Measurements from ENCODE around the gene TCEA2. TPM values are rescaled to one million over a fixed set of nuclear protein-coding genes. Genes with fewer than 3 reads are reported as not detected.

Gene TCEA2
- total and polyA plus RNA-seq, 2 of the 13 experiments (the other 11 are each of a cell fraction or from before 2014, with no cell fraction given): 28.1 to 33.7 TPM

DNA sequence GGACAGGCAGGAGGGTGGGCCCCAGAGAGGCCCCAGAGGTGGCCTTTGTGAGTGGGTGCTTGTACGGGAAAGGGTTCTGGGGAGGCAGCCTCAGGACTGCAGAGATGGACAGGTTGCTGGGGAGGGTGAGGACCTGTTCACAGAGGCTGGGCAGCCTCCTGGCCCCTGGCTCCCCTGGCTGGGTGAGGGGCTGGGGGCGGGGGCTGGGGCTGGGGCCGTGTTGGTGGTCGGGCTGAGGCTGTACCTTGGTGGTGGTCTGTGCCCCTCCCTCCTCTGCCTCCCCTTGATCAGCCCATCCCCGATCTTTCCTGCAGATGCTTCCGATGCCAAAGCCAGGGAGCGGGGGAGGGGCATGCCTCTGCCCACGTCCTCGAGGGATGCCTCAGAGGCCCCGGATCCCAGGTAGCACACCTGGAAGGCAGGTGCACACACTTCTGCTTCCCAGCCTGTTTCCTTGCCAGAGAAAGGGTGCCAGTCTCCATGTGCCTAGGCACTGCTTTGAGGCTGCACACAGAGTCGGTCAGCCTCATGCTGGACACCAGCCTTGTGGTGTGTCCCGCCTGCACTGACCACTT, 4.8 kb downstream of the TCEA2 start (continued):
- TF ChIP-seq, protein P1, sequence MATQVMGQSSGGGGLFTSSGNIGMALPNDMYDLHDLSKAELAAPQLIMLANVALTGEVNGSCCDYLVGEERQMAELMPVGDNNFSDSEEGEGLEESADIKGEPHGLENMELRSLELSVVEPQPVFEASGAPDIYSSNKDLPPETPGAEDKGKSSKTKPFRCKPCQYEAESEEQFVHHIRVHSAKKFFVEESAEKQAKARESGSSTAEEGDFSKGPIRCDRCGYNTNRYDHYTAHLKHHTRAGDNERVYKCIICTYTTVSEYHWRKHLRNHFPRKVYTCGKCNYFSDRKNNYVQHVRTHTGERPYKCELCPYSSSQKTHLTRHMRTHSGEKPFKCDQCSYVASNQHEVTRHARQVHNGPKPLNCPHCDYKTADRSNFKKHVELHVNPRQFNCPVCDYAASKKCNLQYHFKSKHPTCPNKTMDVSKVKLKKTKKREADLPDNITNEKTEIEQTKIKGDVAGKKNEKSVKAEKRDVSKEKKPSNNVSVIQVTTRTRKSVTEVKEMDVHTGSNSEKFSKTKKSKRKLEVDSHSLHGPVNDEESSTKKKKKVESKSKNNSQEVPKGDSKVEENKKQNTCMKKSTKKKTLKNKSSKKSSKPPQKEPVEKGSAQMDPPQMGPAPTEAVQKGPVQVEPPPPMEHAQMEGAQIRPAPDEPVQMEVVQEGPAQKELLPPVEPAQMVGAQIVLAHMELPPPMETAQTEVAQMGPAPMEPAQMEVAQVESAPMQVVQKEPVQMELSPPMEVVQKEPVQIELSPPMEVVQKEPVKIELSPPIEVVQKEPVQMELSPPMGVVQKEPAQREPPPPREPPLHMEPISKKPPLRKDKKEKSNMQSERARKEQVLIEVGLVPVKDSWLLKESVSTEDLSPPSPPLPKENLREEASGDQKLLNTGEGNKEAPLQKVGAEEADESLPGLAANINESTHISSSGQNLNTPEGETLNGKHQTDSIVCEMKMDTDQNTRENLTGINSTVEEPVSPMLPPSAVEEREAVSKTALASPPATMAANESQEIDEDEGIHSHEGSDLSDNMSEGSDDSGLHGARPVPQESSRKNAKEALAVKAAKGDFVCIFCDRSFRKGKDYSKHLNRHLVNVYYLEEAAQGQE (IDR thresholded peaks at IDR 0.05; ENCODE audit: borderline replicate concordance in 1 of 2, low read depth in 1 of 2, low read length in 2 of 2): no peak
- no peak for TF ChIP-seq ZNF317 (CRISPR knock-in tag; IDR thresholded peaks at IDR 0.05)
- no peak for TF ChIP-seq ZNF124 (CRISPR knock-in tag; IDR thresholded peaks at IDR 0.05)
- TF ChIP-seq, protein P2, sequence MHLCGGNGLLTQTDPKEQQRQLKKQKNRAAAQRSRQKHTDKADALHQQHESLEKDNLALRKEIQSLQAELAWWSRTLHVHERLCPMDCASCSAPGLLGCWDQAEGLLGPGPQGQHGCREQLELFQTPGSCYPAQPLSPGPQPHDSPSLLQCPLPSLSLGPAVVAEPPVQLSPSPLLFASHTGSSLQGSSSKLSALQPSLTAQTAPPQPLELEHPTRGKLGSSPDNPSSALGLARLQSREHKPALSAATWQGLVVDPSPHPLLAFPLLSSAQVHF (CRISPR knock-in tag; IDR thresholded peaks at IDR 0.05): peak; percentile 31; the same call in 1 of the 2 replicates
- TF ChIP-seq, protein P3, sequence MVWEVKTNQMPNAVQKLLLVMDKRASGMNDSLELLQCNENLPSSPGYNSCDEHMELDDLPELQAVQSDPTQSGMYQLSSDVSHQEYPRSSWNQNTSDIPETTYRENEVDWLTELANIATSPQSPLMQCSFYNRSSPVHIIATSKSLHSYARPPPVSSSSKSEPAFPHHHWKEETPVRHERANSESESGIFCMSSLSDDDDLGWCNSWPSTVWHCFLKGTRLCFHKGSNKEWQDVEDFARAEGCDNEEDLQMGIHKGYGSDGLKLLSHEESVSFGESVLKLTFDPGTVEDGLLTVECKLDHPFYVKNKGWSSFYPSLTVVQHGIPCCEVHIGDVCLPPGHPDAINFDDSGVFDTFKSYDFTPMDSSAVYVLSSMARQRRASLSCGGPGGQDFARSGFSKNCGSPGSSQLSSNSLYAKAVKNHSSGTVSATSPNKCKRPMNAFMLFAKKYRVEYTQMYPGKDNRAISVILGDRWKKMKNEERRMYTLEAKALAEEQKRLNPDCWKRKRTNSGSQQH (CRISPR knock-in tag; IDR thresholded peaks at IDR 0.05; ENCODE audit: low read depth): no peak
- 0 out of 2 replicates have a peak, but pooled peaks have one; percentile 71 for TF ChIP-seq HOXA7 (CRISPR knock-in tag; IDR thresholded peaks at IDR 0.05)
- TF ChIP-seq RARG (CRISPR knock-in tag; IDR thresholded peaks at IDR 0.05; ENCODE audit: low read depth): no peak
- no peak for TF ChIP-seq HOXA3 (CRISPR knock-in tag; IDR thresholded peaks at IDR 0.05)
- TF ChIP-seq, protein P4, sequence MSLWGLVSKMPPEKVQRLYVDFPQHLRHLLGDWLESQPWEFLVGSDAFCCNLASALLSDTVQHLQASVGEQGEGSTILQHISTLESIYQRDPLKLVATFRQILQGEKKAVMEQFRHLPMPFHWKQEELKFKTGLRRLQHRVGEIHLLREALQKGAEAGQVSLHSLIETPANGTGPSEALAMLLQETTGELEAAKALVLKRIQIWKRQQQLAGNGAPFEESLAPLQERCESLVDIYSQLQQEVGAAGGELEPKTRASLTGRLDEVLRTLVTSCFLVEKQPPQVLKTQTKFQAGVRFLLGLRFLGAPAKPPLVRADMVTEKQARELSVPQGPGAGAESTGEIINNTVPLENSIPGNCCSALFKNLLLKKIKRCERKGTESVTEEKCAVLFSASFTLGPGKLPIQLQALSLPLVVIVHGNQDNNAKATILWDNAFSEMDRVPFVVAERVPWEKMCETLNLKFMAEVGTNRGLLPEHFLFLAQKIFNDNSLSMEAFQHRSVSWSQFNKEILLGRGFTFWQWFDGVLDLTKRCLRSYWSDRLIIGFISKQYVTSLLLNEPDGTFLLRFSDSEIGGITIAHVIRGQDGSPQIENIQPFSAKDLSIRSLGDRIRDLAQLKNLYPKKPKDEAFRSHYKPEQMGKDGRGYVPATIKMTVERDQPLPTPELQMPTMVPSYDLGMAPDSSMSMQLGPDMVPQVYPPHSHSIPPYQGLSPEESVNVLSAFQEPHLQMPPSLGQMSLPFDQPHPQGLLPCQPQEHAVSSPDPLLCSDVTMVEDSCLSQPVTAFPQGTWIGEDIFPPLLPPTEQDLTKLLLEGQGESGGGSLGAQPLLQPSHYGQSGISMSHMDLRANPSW (CRISPR knock-in tag; IDR thresholded peaks at IDR 0.05; ENCODE audit: borderline replicate concordance): no peak
- no peak for TF ChIP-seq ZBTB8A (CRISPR knock-in tag; IDR thresholded peaks at IDR 0.05; ENCODE audit: borderline replicate concordance, low read depth)
